HG03571 (cell line): ENCODE data around the gene TMEM218.
A peak's percentile ranks its signal among the peaks of the same experiment; 100 is the strongest.

Source experiments
- ATAC-seq: cut with Tn5 transposase; IDR thresholded peaks from one replicate; pipeline ENCODE4 v1.9.1; 2021; ENCODE audit not compliant: unreplicated experiment

The TMEM218 gene

DNA sequence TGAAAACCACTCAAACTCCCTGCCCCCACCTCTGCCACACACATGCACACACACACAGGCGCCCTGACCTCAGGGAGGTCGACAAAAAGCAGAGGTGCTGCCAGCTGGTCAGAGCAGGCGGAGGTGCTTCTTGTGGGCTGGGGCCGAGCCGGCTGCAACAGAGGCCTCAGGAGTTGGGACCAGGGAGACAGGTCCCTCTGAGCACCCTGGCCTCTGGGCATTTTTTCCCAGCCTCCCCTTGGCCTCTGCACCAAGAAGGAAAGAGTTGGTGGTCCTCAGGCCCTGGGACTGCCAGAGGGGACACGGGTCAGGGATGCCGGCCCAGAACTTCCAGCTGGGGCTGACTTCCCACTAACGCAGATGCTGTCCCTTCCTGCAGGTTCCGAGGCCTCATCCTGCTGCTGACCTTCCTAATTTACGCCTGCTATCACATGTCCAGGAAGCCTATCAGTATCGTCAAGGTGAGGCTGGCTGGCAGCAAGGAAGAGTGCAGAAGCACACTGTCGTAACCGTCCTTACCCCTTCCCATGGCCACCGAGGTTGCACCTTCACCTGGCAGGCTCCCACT lies 35.0 kb downstream of the TMEM218 start:
- no peak for ATAC-seq

DNA sequence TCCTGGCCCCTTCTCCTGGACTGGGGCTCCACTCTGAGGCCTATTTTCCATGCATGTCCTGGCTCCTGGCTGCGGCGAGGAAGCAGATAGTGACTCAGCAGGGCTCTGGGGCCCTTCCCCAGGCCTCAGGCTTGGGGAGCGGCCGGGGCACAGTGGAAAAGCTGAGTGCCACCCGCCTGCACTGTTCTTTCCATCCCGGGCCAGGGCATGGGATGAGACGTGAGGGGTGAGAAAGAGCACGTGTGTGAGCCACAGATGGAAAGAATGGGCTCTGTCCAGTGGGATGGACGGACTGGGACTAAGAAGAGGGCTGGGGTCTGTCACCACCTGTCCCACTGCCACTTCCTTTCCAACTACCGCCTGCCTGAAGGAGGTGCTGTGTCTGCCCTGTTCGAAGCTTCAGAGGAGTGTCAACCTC lies 35.5 kb downstream of the TMEM218 start:
- no peak for ATAC-seq

DNA sequence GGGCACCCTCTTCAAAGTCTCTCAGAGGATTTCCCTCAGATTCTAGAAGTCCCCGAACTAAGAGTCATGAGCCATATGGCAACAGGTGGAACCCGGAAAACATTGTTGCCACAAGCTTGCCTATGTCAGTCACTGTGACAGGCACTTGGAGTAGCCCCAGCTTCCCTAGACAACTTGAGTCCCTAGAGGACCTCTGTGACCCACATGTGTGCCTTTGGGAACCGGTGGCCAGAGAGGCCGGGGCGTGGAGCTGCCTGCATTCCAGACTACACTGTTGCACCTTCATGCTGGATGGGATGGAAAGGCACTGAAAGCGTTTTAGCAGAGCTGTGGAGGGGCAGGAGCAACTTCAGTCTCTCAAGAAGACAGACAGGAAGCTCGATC lies 36.2 kb downstream of the TMEM218 start:
- ATAC-seq: no peak

DNA sequence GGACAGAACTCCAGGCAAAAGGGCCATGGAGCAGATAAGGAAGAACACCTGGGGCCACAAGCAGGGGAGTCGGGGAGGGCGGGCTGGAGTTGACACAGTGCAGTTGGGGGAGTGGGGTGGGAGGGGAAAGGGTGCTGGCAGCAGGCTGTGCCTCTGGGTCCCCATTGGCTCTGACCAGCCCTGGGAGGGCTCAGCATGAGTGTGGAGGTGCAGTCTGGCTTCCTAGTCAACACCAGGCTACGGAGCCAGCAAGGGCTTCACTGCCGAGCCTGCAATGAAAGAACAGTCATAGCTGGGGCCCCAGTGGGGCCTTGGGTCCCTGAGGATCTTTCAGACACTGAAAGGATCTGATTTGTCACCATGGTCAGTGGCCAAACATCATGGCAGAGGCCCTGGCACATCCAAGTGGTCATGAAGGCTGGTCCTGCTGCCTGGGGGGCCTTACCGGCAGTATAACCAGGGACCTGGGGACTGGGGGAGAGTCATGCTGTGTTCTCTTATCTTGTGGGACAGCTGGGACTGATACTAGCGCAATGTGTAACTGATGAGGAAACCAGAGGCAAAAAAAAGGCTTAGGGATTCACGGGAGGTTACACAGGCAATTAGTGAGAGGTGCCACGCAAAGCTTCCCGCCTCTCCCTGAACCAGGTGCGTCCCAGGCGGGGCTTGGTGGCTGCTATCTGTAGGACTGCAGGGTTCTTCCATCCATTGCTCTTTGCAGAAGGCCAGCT lies 36.8 kb downstream of the TMEM218 start:
- ATAC-seq: no peak

DNA sequence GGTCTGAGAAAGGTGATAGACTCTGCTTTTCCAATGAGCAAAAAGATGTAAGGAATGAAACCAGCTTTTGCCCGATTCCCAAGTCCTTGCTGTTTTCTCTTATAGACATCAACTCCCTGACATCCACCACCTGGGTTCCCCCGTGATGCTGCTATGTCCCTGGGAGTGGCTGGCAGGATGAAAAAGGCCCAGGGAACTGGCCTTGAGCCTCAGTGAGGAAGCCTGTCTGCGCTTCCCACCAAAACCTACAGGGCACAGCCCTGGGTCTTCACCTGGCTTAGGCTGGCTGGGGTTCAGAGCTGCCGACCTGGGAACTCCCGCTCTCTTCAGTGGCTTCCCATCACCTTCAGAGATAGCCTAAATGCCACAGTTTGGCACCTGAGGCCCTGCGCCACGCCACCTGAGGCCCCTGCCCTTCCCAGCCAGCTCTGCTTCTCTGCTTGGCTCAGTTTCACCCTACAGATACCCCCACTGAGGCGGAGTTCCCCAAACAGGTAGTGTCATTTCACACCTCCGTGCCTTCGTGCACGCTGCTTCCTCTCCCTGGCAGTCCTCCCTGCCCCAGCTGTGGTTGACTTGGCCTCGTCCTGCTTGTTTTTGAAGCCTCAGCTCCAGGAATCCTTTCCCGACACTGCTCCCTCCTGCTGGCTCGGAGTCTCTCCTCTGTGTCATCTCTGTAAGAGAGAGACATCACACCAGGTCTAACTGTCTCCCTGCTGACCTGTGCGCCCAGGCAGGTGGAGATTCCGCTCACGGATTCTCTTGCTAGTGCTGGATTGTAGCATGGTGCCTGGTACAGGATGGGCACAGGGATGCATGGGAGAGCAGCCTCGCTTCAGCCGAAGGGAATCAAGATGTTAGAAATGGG lies 37.6 kb downstream of the TMEM218 start:
- no peak for ATAC-seq

DNA sequence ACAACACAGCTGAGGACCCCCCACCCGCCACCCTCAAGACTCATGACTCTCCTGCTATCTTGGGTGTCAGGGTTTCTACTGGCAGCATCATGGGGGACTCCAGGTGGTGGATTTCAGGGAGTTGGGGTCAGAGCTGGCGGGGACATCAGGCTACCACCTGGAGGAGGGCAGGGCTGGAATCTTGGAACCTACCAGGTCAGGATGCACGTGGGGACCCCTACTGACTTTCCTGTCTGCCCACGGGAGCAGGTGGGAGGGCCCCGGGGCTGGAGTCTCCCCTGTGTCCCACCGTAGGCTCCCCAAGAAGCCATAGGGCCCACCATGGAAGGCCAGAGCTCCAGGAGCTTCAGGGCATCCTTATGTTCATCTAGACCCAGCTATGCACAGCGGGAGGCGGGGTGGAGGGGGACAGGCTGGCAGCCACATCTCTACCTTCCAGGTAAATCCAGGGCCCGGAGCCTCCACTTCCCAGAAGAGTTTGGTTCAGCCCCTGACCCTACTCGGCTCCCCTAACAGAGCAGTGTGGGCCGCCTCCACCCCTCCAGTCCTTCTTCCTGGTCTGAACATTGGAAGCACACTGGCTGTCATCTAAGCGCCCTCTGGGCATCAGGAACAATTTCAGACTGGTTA lies 38.4 kb downstream of the TMEM218 start:
- no peak for ATAC-seq

DNA sequence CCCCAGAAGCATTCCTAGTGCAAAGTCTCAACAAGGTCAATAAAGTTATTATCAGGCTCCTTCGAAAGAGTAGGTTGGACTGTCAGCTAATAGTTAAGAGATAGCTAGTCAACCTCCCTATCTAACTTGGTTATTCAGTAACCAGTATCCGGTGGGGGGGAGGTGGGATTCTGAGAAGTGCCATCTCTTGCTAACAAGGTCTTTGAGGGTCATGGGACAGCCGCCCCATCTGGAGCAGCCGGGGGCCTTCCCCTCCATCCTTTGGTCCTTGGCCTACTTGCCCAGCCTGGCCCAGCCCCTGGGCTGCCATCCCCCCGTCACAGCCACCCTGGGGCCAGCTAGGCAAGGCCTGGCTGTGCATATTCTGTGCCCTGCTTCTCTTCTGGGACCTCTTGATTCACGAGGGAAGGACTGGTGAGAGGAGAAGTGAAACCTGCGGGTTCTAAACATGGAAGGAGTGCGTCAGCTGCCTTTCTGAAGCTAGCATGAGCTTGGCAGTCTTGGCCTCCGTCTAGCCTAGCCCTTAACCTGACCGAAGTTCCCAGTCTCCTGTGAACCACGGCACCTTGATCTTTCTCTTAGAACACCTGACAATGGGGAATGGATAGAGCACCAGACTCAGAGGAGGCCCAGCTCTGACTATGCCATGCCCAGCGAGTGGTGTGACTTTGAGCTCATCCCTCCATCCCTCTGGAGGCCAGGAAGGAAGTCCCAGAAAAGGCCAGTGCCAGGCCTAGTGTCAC lies 39.0 kb downstream of the TMEM218 start:
- peak; percentile 82 for ATAC-seq

DNA sequence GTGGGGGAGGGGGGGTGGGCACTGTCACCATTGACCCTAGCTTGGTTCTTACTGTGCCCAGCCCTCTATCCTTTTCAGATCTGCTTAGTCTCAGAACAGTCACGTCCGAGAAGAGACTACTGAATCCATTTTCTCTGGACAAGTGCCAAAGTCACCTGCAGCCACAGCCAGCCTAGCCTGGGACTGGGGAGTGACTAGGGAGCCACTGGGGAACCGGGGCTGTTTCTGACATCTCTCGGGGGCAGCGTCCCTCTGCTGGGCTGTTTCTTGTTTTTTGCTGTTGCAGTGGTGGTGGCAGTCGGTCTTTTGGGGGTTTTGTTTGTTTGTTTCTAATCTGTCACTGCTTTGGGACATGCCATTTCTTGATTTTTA lies 39.6 kb downstream of the TMEM218 start:
- ATAC-seq: no peak

DNA sequence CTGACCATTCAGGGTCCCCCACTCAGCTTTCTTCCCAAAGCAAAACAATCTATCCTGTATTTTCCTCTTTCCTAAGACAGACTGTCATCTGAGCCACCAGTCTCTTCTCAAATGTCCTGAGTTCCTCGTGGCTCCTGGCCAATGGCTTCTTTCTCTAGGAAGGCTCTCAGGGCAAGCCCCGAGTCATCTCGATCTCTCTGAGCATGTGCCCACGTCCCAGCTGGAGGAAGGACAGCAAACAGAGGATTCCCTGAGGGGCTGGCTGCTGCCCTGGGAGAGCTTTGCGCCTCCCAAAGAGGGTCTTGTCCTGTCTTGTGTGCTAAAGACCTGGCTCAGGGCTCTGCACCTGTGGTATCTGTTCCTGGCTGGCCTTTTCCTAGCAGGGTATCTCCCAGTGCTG lies 40.0 kb downstream of the TMEM218 start:
- ATAC-seq: no peak

DNA sequence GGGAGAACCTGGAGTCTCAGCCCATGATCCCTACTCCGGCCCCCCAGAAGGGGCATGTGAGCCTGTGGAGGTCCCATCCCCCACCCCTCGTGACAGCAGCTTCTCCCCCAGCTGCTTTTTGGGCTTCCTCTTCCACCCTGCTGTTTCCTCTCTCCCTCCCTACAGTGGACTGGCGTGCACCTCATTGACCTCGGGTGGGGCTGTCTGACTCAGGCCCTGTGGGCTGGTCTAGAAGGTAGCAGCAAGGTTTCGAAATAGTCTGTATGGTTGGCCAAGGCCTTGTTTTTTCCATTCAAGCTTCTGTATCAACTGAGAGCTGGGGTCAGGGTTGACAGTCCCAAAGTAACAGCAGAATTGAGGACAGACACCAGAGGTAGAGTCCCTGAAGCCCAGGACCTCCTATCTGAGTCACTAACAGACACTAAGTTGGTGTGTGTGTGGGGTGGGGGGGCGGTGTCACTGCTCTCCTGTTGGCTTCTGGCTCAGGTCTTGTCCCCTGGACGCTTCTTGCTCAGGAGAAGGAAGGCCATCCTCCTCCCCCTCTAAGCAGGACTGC lies 40.6 kb downstream of the TMEM218 start:
- ATAC-seq: peak; percentile 63

DNA sequence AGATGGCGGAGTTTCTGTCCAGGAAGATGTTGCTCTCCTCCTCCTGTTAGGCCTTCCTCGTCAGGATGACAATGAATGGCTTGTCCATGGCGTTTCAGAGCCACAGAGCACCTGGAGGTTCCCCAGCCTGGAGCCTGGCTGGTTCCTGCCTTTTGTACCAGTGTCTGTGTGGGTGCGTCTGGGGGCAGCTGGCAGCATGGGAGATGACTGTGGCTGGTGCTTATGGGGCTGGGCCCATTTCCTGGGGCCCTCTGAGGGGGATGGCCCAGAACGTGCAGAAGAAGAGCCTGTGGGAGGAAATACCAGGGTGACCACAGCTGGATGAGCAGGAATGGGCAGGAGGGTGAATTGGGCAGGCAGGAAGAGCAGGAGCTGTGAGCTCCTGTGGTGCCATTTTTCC lies 41.6 kb downstream of the TMEM218 start:
- ATAC-seq: no peak

DNA sequence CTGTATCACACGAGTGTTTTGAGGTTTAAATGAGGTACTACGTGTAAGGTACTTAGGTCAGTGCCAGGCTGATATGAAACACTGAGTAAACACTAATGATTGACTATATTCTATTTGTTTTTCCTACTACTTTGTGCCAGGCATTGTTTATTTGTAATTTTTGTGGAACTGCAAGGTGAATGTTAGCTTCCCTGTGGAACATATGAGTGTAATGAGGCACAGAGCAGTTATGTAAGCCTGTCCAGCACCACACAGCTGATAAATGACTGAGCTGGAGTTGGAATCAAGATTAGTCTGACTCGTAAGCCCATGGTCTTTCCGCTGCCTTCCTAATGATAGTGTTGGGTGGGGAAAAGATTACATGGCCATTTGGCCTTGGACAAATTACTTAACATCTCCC lies 42.4 kb downstream of the TMEM218 start:
- ATAC-seq: no peak

DNA sequence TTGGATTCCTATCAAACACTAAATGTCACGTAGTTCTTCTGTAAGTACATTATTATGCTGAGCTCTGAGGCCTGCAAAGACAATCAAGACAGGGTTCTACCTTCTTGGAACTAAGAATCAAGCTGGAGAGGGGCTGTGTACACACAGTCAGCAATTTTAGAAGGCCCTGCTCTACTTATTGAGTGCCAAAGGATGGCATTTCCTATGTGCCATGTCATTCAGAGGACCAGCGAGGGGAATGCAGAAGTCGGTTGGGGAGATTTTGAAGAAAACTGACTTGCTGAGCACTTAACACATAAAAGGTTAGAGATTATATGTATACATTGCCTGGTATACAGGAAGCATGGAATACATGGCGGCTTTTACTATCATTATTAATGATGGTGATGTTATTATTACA lies 43.1 kb downstream of the TMEM218 start:
- ATAC-seq: no peak

DNA sequence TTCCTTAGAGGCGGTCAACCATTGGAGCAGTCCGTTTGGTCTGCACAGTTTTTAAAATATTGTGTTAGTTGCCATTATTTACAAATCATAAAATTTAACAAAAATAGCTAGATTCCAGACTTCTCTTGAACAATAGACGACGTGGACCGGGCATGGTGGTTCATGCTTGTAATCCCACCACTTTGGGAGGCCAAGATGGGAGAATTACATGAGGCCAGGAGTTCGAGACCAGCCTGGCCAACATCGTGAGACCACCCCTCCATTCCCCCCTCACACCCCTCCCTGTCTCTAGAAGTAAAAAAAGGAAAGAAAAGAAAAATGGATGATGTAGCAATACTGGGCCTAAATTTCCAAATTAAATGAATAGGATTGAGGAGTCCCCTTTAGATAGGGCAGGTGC lies 47.4 kb downstream of the TMEM218 start:
- no peak for ATAC-seq

DNA sequence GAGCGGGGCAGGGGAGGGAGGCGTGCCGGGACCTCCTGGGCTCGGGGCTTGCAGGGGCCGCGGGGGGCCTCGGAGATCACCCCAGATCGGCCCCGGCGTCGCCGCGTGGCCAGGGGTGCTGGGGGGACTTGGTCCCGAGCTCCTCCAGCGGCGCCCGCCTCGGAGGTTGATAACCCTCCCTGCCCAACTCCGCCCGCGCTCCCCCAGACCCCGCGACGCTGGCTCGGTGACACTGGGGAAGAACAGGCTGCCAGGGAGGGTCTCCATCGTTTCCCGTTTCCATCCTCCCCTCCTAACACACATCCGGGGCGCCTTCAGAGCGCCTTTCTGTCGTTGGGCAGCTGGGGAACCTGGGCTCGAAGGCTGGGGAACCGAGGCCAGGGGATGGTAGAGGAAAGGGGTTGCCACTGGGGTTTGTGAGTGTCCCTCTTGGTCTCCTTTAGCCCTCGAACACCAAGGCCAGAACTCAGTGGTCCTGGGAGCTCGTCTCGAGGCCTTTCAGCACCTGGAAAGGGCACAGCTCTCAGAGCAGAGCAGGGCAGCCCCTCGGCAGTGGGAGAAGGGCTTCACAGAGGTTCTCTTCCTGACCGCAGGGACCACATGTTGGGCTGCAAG lies 47.9 kb downstream of the TMEM218 start:
- peak; percentile 18 for ATAC-seq

DNA sequence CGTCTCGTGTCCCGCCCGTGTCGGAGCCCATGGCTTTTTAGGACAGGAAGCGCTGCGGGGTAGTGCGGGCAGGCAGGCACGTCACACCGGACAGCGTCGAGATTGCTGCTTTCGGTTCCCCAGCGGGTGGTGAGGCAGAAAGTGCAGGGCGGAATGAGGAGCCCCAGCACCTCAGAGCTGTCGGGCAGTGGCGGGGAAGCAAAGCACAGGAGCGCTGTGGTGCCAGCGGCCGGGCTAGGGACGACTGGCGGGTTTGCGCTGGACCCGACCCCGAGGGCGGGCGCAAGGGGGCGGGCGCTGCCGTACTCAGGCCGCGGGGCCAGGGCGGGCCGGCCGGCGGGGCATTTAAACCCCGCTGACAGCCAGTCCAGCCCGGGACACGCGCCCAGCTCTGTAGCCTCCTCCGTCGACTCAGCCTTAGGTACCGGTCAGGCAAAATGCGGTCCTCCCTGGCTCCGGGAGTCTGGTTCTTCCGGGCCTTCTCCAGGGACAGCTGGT lies 48.4 kb downstream of the TMEM218 start, which contains the start of gene SLC37A2:
SLC37A2 (plus strand) TSS at position 375 of the 498 bp plus-strand sequence; CDS start at position 438, 63 bp downstream.
- peak; percentile 94 for ATAC-seq

DNA sequence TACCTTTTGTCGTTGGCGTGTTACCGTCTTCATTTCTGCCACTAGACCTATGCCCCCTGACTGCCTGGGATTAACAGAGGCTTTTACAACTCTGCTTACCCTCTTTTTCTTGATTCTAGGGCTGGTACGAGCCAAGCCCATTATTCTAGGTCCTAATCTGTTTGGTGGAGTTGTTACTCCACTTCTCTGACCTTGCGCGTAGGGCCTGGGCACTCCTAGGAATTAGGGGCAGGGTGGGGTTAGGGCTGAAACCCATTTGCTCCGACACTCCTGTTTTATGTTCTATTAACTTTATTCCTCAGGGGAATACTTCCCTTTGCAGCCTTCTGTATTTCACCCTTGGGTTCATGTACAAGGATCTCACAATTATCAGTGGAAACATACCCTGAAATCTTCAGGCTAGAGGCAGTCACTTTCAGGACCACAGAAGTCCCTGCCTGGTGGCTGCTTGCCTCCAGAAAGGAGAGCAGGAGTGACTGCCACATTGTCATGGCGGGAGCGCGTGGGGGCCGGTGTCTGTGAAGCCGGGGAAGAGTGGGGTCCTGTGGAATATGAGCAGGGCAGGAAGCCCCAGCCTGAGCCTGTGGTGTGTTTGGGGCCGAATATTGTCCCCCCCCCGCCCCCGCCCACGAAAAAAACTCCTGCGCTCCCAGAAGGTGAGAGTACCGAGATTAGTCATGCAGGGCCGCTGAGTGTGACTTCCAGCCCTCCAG lies 49.1 kb downstream of the TMEM218 start:
- no peak for ATAC-seq

DNA sequence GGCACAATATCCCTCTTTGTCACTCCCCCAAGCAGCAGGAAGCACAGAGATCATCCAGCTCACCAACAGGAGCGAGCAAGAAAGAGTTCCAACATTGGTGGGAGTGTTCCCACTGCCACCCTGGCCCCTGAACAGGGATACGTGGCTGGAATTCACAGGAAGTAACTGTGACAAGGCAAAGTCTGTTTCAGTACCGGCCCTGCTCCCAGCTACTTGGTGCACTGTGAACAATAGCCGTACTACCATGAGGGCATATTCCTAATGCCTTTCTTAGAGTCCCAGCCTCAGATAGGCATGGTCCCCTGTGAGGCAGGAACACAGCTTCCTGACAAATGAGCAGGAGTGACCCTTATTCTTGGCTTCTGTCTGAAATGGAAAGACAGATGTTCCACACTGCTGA lies 50.1 kb downstream of the TMEM218 start:
- ATAC-seq: no peak

DNA sequence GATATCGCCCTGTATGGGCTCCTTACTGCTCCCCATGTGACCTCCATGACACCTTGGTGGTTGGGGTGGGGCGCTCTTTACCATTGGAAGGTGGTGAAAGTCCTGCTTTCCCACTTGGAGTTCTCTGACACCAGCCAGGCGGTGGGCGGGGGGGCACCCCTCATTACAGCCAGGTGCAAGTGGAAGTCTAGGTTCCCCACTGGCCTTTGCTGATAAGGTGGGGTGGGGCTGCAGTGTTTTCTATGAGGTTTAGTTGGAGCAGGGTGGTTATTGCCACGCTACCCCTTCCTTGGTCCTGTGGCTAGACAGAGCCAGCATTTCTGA lies 53.8 kb downstream of the TMEM218 start:
- no peak for ATAC-seq
